ENCODE data around the gene ARID2. TPM values are rescaled to one million over a fixed set of nuclear protein-coding genes. Genes with fewer than 3 reads are reported as not detected.

ARID2 gene
- total and polyA plus RNA-seq, 2 of the 4 experiments (the other 2 are of a cell fraction): 5.4 to 28.1 TPM

DNA sequence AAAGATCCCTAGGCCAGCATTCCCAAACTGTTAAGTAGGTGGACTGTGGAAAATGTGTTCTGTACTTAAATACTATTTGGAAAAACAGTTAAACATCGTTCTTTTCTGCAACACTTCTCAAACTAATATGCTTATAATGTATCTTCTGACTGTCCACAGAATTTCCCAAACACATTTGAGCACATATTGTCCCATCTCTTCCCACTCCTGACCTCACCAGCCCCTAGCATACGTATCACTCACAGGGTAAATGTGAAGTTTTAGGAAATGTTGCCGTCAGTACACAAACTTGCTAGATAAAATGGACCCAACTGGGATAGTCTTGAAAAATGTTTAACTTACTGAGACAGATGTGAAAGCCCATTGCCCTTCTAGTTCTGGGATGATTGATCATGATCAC lies 27.7 kb downstream of the ARID2 start:
- Histone ChIP-seq H3K56ac (ENCODE audit: extremely low read depth, insufficient read depth, low read length) (no peak overlapping the region), H3K79me1 (ENCODE audit: low read depth in 1 of 2, low read length in 2 of 2) (peaks cover 17 to 39% of the 10 kb centered on the region in 2 experiments), H3K36me3 (ENCODE audit: control insufficient read depth, insufficient read depth, low read length) (peaks cover 3% of the 10 kb centered on the region), H2BK15ac (ENCODE audit: low read depth, low read length) (no peak overlapping the region), H3K9me1 (ENCODE audit: insufficient read depth, low read length) (no peaks in the 10 kb centered on the region; the same call in 1 of the 2 replicates), H2BK20ac (ENCODE audit: low read depth, low read length) (no peak overlapping the region), H3K27me3 (ENCODE audit: control insufficient read depth, insufficient read depth, low read length) (no peaks in the 10 kb centered on the region), H3K9me3 (ENCODE audit: control insufficient read depth, insufficient read depth, low read length) (no peaks in the 10 kb centered on the region), H4K20me1 (ENCODE audit: insufficient read depth, low read length) (peaks cover 8% of the 10 kb centered on the region; the same call in 1 of the 2 replicates), H4K91ac (ENCODE audit: insufficient read depth, low read depth, low read length) (no peak overlapping the region), H4K5ac (ENCODE audit: low read depth, low read length) (peak overlapping the region; percentile 58; the same call in 1 of the 2 replicates), H2AK9ac (replicated peaks; ENCODE audit: low read depth, low read length, poor library complexity) (no peak overlapping the region), H3K14ac (replicated peaks; ENCODE audit: low read depth, low read length) (peak overlapping the region; percentile 40; the same call in 1 of the 2 replicates), H3K4me2 (ENCODE audit: low read depth, low read length) (peak overlapping the region; percentile 16; the same call in 1 of the 2 replicates), H2BK5ac (ENCODE audit: low read depth, low read length, poor library complexity, severe bottlenecking) (peak overlapping the region; percentile 6), H2BK120ac (ENCODE audit: low read depth, low read length) (no peak overlapping the region), H3K4me3 (ENCODE audit: insufficient read depth, low read depth, low read length) (no peak overlapping the region), H3K23ac (ENCODE audit: low read depth, low read length) (peak overlapping the region; percentile 14; the same call in 1 of the 2 replicates), H3K4ac (ENCODE audit: low read depth, low read length) (no peak overlapping the region), H3K9ac (ENCODE audit: low read depth, low read length) (no peak overlapping the region), H3K27ac (ENCODE audit: insufficient read depth, low read length) (no peak overlapping the region), H4K8ac (ENCODE audit: low read depth in 2 of 2, low read length in 2 of 2) (peak overlapping the region in 1 of 2 experiments; percentile 39; a peak in 1 of 4 replicates), H2AFZ (replicated peaks; ENCODE audit: low read length, poor library complexity) (no peak overlapping the region), H2AK5ac (ENCODE audit: low read depth, low read length) (no peak overlapping the region), H3K18ac (ENCODE audit: low read depth, low read length) (0 out of 2 replicates have a peak overlapping the region, but pooled peaks have one; percentile 18), H3K4me1 (ENCODE audit: control insufficient read depth, insufficient read depth, low read length) (peaks cover 6% of the 10 kb centered on the region)
- ChIA-PET CTCF (interaction anchor here (0.9 to 2.3 kb wide), 2 partner anchors 12 to 55 kb away, joined by 3 to 5 read pairs; no protein-coding TSS in a partner anchor), POLR2A (ENCODE audit: unreplicated experiment) (no interaction called here)
- in situ Hi-C loops (cut with MboI; ENCODE audit: low sequenced_read_pairs): no loop called here
- no TSS peak for BruUV-seq (replicated peaks)
- whole genome bisulfite sequencing, 2 experiments (ENCODE audit: extremely low coverage in 2 of 2, insufficient read length in 1 of 2): no CpG with 5 or more reads among the region's 3 CpGs
- DNase-seq: no peak
- dilution Hi-C loops (cut with HindIII; ENCODE audit: low sequenced_read_pairs, unreplicated experiment): no loop called here
- intact Hi-C loops (cut with micrococcal nuclease): no loop called here
- ATAC-seq (ENCODE audit: low read depth): peak; percentile 44
- TF ChIP-seq POLR2A (IDR thresholded peaks at IDR 0.05; ENCODE audit: low read depth, low read length) (no peak), RAD21 (IDR thresholded peaks at IDR 0.05; ENCODE audit: low read length) (no peak), BHLHE40 (IDR thresholded peaks at IDR 0.05; ENCODE audit: low read depth, low read length) (no peak), RCOR1 (IDR thresholded peaks at IDR 0.05; ENCODE audit: insufficient replicate concordance, low read length) (no peak), MAFK (IDR thresholded peaks at IDR 0.05; ENCODE audit: low read depth, low read length) (no peak), NFE2L2 (IDR thresholded peaks at IDR 0.05; ENCODE audit: low read depth, low read length) (no peak), FOS (IDR thresholded peaks at IDR 0.05; ENCODE audit: low read depth, low read length) (no peak), MAZ (IDR thresholded peaks at IDR 0.05; ENCODE audit: borderline replicate concordance, low read depth, low read length) (no peak)
- TF ChIP-seq, protein P1, sequence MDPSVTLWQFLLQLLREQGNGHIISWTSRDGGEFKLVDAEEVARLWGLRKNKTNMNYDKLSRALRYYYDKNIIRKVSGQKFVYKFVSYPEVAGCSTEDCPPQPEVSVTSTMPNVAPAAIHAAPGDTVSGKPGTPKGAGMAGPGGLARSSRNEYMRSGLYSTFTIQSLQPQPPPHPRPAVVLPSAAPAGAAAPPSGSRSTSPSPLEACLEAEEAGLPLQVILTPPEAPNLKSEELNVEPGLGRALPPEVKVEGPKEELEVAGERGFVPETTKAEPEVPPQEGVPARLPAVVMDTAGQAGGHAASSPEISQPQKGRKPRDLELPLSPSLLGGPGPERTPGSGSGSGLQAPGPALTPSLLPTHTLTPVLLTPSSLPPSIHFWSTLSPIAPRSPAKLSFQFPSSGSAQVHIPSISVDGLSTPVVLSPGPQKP (IDR thresholded peaks at IDR 0.05; ENCODE audit: borderline replicate concordance, low read depth, low read length): no peak
- TF ChIP-seq, protein P2, sequence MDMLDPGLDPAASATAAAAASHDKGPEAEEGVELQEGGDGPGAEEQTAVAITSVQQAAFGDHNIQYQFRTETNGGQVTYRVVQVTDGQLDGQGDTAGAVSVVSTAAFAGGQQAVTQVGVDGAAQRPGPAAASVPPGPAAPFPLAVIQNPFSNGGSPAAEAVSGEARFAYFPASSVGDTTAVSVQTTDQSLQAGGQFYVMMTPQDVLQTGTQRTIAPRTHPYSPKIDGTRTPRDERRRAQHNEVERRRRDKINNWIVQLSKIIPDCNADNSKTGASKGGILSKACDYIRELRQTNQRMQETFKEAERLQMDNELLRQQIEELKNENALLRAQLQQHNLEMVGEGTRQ (IDR thresholded peaks at IDR 0.05; ENCODE audit: low read depth, low read length): no peak
- TF ChIP-seq, protein P3, sequence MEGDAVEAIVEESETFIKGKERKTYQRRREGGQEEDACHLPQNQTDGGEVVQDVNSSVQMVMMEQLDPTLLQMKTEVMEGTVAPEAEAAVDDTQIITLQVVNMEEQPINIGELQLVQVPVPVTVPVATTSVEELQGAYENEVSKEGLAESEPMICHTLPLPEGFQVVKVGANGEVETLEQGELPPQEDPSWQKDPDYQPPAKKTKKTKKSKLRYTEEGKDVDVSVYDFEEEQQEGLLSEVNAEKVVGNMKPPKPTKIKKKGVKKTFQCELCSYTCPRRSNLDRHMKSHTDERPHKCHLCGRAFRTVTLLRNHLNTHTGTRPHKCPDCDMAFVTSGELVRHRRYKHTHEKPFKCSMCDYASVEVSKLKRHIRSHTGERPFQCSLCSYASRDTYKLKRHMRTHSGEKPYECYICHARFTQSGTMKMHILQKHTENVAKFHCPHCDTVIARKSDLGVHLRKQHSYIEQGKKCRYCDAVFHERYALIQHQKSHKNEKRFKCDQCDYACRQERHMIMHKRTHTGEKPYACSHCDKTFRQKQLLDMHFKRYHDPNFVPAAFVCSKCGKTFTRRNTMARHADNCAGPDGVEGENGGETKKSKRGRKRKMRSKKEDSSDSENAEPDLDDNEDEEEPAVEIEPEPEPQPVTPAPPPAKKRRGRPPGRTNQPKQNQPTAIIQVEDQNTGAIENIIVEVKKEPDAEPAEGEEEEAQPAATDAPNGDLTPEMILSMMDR (conservative IDR thresholded peaks at IDR 0.05; ENCODE audit: low read depth, low read length): no peak
